GM12878 (cell line): ENCODE results near the gene SH2B3. TPM values are rescaled to one million over a fixed set of nuclear protein-coding genes. Genes with fewer than 3 reads are reported as not detected.

Experiments used
- ATAC-seq: fragments of 200-7000 bp; cut with Tn5 transposase; 3 replicates; pipeline ENCODE4 v1.9.1; 2020; ENCODE audit warnings: mild to moderate bottlenecking, moderate library complexity
- BruUV-seq: library from RNA; stranded (reverse); fragments of 400-500 nt; replicated peaks from 2 replicates; lab custom pipeline; 2021; lab: Mats Ljungman, UMichigan
- CTCF ChIA-PET: fragments of 300-600 bp; sonication (Branson Sonifier 250); formaldehyde crosslinking; extraction: SDS; loops from one replicate; lab custom pipeline; 2021; ENCODE audit warnings: inconsistent platforms; lab: Yijun Ruan, JAX
- POLR2A ChIA-PET: fragments of 350-600 bp; formaldehyde crosslinking; extraction: SDS; loops from one replicate; lab custom pipeline; 2021; ENCODE audit warnings: inconsistent platforms; lab: Charles Lee
- RAD21 ChIA-PET: fragments of 300-600 bp; sonication (Branson Sonifier 250); formaldehyde crosslinking; loops from one replicate; lab custom pipeline; 2023; ENCODE audit warnings: antibody characterized with exemption; ENCODE audit not compliant: unreplicated experiment; lab: Charles Lee
- SMC1A ChIA-PET: fragments of 300-600 bp; sonication (Branson Sonifier 250); formaldehyde crosslinking; loops from one replicate; lab custom pipeline; 2023; ENCODE audit not compliant: unreplicated experiment, uncharacterized antibody; lab: Charles Lee
- DNase-seq: peaks from one replicate; pipeline ENCODE4 v3.0.0-alpha.2; 2011; ENCODE audit warnings: low read depth, low spot score
- FAIRE-seq: peaks from 3 replicates; lab custom pipeline; 2011; peaks lifted over from hg19 to GRCh38; lab: Jason Lieb, UNC
- H2AFZ ChIP-seq: 2 replicates; pipeline ENCODE4 v1.6.0; 2011; ENCODE audit warnings: low read depth, low read length, control low read depth; ENCODE audit not compliant: control insufficient read depth
- H3K27ac ChIP-seq: 2 replicates; pipeline ENCODE4 v1.5.1; 2011; ENCODE audit warnings: control low read depth; ENCODE audit not compliant: control insufficient read depth, insufficient read depth
- H3K27me3 ChIP-seq, 2 experiments: replicated peaks in 1 of 2; 2 replicates each; pipeline versions ENCODE4 v1.6.0 to v1.6.1; 2011; ENCODE audit warnings: low read length in 1 of 2; ENCODE audit not compliant: control insufficient read depth in 2 of 2, insufficient read depth in 2 of 2
- H3K36me3 ChIP-seq, 2 experiments: 2 replicates each; pipeline ENCODE4 v1.5.1; 2011; ENCODE audit warnings: low read length in 1 of 2; ENCODE audit not compliant: control insufficient read depth in 2 of 2, insufficient read depth in 2 of 2
- H3K4me1 ChIP-seq: 2 replicates; pipeline ENCODE4 v1.6.1; 2011; ENCODE audit warnings: mild to moderate bottlenecking, low read length, moderate library complexity, mixed read lengths; ENCODE audit not compliant: control insufficient read depth, insufficient read depth
- H3K4me2 ChIP-seq: 2 replicates; pipeline ENCODE4 v1.6.0; 2011; ENCODE audit warnings: control low read depth; ENCODE audit not compliant: control insufficient read depth, insufficient read depth
- H3K4me3 ChIP-seq: fragments of 200-600 bp; sonication (generic); 2 replicates; pipeline ENCODE4 v1.5.1; 2016
- H3K79me2 ChIP-seq: 2 replicates; pipeline ENCODE4 v1.6.0; 2011; ENCODE audit warnings: low read length; ENCODE audit not compliant: control insufficient read depth, insufficient read depth
- H3K9ac ChIP-seq: 2 replicates; pipeline ENCODE4 v1.8.0; 2011; ENCODE audit warnings: low read length, control low read depth, mixed read lengths; ENCODE audit not compliant: control insufficient read depth, insufficient read depth
- H3K9me3 ChIP-seq: replicated peaks from 3 replicates; pipeline ENCODE4 v1.5.1; 2011; ENCODE audit warnings: mild to moderate bottlenecking, low read length; ENCODE audit not compliant: control insufficient read depth, insufficient read depth
- H4K20me1 ChIP-seq: 2 replicates; pipeline ENCODE4 v1.6.0; 2011; ENCODE audit not compliant: control insufficient read depth, insufficient read depth
- ATF2 ChIP-seq: IDR thresholded peaks from 2 replicates; pipeline ENCODE4 v1.6.1; 2012; ENCODE audit warnings: low read length, inconsistent platforms
- CBX3 ChIP-seq: fragments of 200-600 bp; sonication (generic); IDR thresholded peaks from 2 replicates; pipeline ENCODE4 v1.6.1; 2016; ENCODE audit warnings: low read depth, borderline replicate concordance
- EGR1 ChIP-seq, 2 experiments: IDR thresholded peaks; 1 replicate in 1 of 2; 2 replicates in 1 of 2; pipeline ENCODE4 v1.6.1; 2011 to 2012; ENCODE audit warnings: low read depth in 2 of 2, low read length in 2 of 2, borderline replicate concordance in 1 of 2, mild to moderate bottlenecking in 1 of 2, moderate library complexity in 1 of 2
- KAT2A ChIP-seq: conservative IDR thresholded peaks from 2 replicates; pipeline ENCODE4 v1.6.1; 2011; ENCODE audit warnings: low read depth, low read length; ENCODE audit not compliant: control insufficient read depth
- MEF2A ChIP-seq: IDR thresholded peaks from 2 replicates; pipeline ENCODE4 v1.6.1; 2011; ENCODE audit warnings: low read depth, mild to moderate bottlenecking, low read length, moderate library complexity; ENCODE audit not compliant: insufficient read depth
- USF1 ChIP-seq: IDR thresholded peaks from 2 replicates; pipeline ENCODE4 v1.6.1; 2011; ENCODE audit warnings: borderline replicate concordance, low read depth, mild to moderate bottlenecking, moderate library complexity, mixed read lengths, low read length; ENCODE audit not compliant: insufficient read depth; ENCODE audit errors: extremely low read length
- ZNF384 ChIP-seq: IDR thresholded peaks from 2 replicates; pipeline ENCODE4 v1.6.1; 2012; ENCODE audit warnings: low read depth, mild to moderate bottlenecking, low read length, improper control_type of control experiment, borderline replicate concordance
- ZNF592 ChIP-seq: fragments of 450-650 bp; IDR thresholded peaks from 2 replicates; pipeline ENCODE4 v1.6.1; 2017; ENCODE audit warnings: mild to moderate bottlenecking, moderate library complexity
- WGBS: methylation state at CpG from one replicate; pipeline ENCODE4 v1.1.6; 2016; ENCODE audit warnings: low lambda C conversion rate; ENCODE audit not compliant: insufficient replicate concordance, insufficient coverage; ENCODE audit errors: missing lambda C conversion rate; 5-methylcytosine and 5-hydroxymethylcytosine counted together
- in situ Hi-C: fragments of 300-500 bp; cut with MboI; formaldehyde crosslinking; loops from 9 replicates; pipeline ENCODE4 v1.14.3; 2018; ENCODE audit warnings: mixed read lengths
- intact Hi-C: fragments of 100-400 bp; cut with micrococcal nuclease; formaldehyde crosslinking; loops from one replicate; pipeline ENCODE4 v1.14.2; 2022; ENCODE audit not compliant: unreplicated experiment
- polyA plus RNA-seq, 11 experiments: library from polyadenylated mRNA; depleted of rRNA in 4 of 11; unstranded in 6 of 11; stranded (reverse) in 5 of 11; fragments of >200 nt; fragmentation: Nextera tagmentation in 4 of 11; fragmentation: Illumina TruSeq in 1 of 11; extraction: Ambion mirVana in 4 of 11; extraction: Trizol in 1 of 11; gene quantifications; 1 replicate in 1 of 11; 2 replicates in 10 of 11; pipeline versions ENCODE4 v1.2.1 to v1.2.3, GENCODE V29; 2011 to 2016; ENCODE audit warnings: inconsistent platforms in 2 of 11, missing spikeins in 2 of 11, low read depth in 1 of 11
- total RNA-seq, 4 experiments: library from RNA; depleted of rRNA in 3 of 4; stranded (reverse); fragments of >200 nt in 3 of 4; fragmentation: Illumina TruSeq in 1 of 4; extraction: Trizol in 1 of 4; gene quantifications; 2 replicates each; pipeline versions ENCODE4 v1.2.1 to v1.2.3, GENCODE V29; 2013 to 2021

SH2B3 gene
- total and polyA plus RNA-seq, 10 of the 15 experiments (the other 5 are each of a cell fraction or from before 2014, with no cell fraction given) = 5.8 to 46.4 (median 23.3) TPM

GRCh38 chr12:111386885-111387284 lies 18.8 kb upstream of the SH2B3 start (continued):
- no peak for TF ChIP-seq USF1

- DNase-seq (no peak), FAIRE-seq (no peak), ATAC-seq (no peak)
- CTCF ChIA-PET = no interaction called here
- POLR2A ChIA-PET = interaction anchor here (0.7 kb wide), 1 partner anchor 519 kb away, joined by 6 read pairs; no protein-coding TSS in a partner anchor
- Histone ChIP-seq H3K9me3 (no peaks in the 10 kb centered on the region), H3K27ac (no peak overlapping the region), H3K79me2 (no peaks in the 10 kb centered on the region), H3K4me1 (peaks cover 3% of the 10 kb centered on the region), H3K27me3 (no peaks in the 10 kb centered on the region; a peak in 1 of 4 replicates), H4K20me1 (no peaks in the 10 kb centered on the region), H3K4me2 (no peak overlapping the region), H3K36me3 (no peaks in the 10 kb centered on the region), H2AFZ (no peak overlapping the region), H3K9ac (no peak overlapping the region), H3K4me3 (no peak overlapping the region)
- RAD21 ChIA-PET = no interaction called here
- WGBS = 24% methylated on average over 9 of the region's 9 CpGs
- SMC1A ChIA-PET = no interaction called here
- BruUV-seq = no TSS peak
- intact Hi-C loops = no loop called here
- TF ChIP-seq KAT2A (no peak), CBX3 (no peak), ZNF384 (no peak), EGR1 (IDR thresholded peaks at IDR 0.05; ENCODE audit: borderline replicate concordance in 1 of 2, low read depth in 2 of 2, low read length in 2 of 2) (no peak), ATF2 (no peak), MEF2A (no peak), ZNF592 (no peak)
- in situ Hi-C loops = no loop called here
Measured at GRCh38 chr12:111387747-111388323, 17.9 kb upstream of the SH2B3 start.
